Activated gamma-delta T cell treated with Interleukin-2 at 50 U/mL for 16 hours (primary cell): ENCODE measurements around the gene NR5A1.

Experiments
- DNase-seq: peaks from one replicate; pipeline ENCODE4 v3.0.0-alpha.2; 2020

NR5A1 gene

GRCh38 chr9:124439086-124439485 lies 68.1 kb downstream of the NR5A1 start:
- DNase-seq, result no peak

GRCh38 chr9:124438091-124438490 lies 69.1 kb downstream of the NR5A1 start:
- DNase-seq, result no peak

- DNase-seq, result no peak
Observed at GRCh38 chr9:124437086-124437485, 70.1 kb downstream of the NR5A1 start.

GRCh38 chr9:124436320-124436719 lies 70.9 kb downstream of the NR5A1 start:
- DNase-seq, result no peak
